Measurements from ENCODE around the gene IREB2.
"Not testable (repeated sequence)": the region's sequence is repeated elsewhere in the genome, so short reads cannot be mapped to it uniquely, and the experiment has no call there.

IREB2 gene

DNA sequence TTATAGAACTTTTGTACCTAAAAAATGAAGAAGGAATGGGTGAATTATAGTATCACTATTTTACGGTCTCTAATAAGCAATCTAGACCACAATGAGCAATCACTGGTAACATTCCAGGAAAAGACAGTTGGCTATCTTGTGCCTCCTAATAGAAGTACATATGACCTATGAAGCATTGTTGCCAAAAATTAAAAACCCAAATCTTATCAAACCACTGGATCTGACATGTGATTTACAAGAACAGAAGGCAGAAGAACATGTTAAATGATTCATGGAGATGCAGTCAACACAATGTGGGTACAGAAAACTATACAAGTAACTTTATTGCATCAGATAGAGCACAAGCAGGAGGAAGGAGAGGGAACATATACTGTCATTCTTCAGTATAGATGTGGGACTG, 54.9 kb downstream of the IREB2 start:
- DNase-seq: no peak

DNA sequence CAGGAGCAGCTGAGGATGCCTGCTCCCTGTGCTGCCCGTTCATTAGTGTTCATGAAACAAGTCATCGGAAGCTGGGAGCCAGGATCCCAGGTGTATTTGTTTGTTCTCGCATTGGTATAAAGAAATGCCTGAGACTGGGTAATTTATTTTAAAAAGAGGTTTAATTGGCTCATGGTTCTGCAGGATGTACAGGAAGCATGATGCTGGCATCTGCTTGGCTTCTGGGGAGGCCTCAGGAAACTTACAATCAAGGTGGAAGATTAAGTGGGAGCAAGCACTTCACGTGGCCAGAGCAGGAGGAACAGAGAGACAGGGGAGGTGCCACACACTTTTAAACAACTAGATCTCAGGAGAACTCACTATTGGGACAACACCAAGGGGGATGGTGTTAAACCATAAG, 63.8 kb downstream of the IREB2 start:
- no peak for DNase-seq

DNA sequence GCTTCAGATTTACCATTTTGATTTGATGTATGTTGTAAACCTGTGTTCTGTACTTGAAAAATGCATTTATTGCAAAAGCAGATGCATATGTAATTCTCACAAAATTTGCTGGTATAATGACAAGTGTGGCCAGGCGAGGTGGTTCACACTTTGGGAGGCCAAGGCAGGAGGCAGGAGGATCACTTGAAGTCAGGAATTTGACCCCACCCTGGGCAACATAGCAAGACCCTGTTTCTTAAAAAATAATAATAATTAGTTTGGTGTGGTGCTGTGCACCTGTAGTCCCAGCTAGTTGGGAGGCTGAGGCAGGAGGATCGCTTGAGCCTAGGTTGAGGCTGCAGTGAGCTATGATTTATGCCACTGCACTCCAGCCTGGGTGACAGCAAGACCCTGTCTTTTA, 64.6 kb downstream of the IREB2 start:
- no peak for DNase-seq

DNA sequence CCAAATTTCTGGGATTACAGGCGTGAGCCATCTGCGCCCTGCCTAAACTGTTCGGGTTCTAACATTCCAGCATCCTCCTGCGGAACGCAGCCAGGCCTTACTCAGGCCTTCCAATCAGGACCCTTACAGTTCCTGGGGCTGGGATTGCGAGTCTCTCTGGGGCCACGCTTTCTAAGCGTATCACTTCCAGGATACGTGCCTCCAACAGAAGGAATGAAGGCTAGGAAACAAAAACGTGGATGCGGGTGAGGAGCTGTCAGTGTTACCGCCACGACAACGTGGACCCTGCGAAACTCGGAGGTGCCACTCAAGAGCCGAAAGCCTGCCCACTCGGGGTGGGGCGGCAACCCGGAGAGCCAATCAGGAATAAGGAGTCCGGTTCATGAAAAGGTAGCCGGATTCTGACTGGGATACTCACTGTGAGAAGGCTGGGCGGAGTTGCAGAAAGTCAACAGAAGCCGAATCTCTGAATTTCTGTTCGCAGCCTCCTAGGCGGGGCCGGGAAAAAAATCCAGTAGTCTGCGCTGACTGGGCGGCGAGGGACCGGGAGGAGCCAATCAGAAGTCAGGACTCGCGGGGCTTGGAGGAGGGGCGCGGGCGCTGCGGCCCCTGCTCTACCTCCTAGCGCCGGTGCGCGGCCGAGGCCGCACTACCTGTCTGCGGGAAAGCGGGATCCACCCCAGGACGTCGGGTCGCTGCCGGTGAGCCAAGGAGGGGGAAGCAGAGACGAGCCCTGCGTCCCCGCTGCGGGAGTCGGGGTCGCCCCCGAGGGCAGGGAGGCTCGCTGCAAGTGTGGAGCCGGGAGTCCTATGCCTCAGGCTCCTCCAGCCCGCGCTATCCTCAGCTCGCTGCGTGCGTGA, 69.2 kb downstream of the IREB2 start, which contains the start of gene HYKK:
HYKK (plus strand) TSS at position 607 of the 860 bp plus-strand sequence. CDS start 5,512 bp downstream, outside the sequence.
- peak; percentile 87 for DNase-seq

DNA sequence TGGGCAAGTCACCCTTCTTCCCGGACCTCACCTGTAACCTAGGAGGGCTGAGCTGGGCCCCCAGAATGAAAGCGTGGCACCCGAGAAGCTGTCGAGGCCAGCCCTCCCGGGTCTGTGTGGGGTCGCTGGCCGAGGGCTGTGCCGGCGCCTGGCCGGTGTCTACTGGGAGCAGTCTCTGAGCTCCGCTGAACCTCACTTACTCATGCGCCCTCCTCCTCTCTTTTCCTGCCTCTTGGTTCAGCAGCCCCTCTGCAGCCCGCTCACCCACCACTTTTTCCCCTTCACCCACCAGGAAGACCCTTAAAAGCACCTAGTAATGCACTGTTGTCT, 69.8 kb downstream of the IREB2 start:
- DNase-seq: no peak

DNA sequence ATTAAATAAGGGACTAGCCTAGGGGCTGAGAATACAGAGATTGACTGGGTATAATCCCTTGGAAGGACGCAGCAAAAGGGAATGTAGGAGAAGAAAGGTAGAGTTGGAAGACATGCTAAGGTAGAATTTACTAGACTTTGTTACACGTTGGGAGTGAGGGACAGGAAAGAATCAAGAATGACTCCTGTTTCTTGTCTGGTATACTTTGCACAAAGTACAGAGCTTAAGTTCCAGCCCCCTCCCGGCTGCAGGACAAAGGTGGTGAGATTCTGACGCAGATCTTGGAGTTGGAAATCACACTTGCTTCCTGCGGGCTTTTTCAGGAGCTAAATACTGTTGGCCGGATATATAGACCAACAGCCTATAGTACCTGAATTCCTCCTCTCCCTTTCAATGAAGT, 70.3 kb downstream of the IREB2 start:
- DNase-seq: no peak

DNA sequence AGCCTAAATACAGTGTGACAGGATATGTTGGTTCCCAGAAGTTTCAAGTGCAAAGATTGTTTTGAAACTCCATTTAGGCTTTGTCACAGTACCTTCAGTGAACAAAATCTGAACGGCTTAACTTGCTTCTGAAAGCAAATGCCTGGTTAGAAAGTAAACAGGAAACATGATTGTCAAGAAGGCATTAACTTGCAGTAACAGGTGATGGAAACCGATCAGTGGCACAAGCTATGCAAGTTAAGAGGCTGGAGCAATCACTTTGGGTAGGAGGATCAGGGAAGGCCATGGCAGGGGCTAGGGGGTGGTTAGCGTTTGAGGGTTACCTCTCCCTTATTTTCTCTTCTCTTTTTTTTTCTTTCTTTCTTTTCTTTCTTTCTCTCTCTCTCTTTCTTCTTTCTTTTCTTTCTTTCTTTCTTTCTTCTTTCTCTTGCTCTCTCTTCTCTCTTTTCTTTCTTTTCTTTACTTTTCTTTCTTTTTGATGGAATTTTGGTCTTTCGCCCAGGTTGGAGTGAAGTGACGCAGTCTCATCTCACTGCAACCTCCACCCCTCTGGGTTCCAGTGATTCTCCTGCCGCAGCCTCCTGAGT, 71.8 kb downstream of the IREB2 start:
- peak; percentile 2 for DNase-seq

DNA sequence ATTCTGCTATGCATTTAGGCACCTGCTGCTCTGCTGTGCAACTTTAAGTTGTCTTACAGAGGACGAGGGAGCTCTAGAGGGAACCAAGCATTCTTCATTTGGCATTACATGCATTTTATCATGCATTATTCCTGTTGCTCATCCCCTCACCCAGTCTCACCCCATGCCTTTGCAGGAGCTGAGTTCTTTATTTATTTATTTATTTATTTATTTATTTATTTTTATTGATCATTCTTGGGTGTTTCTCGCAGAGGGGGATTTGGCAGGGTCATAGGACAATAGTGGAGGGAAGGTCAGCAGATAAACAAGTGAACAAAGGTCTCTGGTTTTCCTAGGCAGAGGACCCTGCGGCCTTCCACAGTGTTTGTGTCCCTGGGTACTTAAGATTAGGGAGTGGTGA, 82.0 kb downstream of the IREB2 start:
- DNase-seq: not testable (repeated sequence)

DNA sequence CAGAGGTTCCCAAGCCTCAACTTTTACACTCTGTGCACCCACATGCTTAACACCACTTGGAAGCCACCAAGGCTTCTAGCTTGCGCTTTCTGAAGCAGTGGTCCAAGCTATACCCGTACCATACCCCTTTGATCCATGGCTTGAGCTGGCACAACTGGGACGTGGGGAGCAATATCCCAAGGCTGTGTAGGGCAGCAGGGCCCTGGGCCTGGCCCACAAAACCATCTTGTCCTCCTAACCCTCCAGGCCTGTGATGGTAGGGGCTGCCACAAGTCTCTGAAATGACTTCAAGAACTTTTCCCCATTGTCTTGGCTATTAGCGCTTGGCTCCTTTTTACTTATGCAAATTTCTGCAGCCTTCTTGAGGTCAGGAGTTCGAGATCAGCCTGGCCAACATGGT, 86.2 kb downstream of the IREB2 start:
- no peak for DNase-seq

DNA sequence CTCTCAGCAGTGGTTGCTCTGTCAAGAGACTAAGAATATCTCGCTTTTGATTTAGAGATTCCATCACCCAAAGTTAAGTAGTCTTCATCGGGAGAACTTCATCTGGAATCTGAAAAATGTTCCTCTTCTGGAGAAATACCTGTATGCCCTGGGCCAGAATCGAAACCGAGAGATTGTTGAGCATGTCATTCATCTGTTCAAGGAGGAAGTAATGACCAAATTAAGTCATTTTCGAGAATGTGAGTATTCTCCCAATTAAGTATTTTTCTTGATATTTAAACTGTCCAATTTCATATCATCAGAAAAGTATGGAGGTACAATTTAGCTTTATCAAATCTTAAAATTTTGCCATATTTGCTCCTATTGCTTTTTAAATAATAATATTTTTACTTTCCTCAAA, 89.3 kb downstream of the IREB2 start:
- no peak for DNase-seq

DNA sequence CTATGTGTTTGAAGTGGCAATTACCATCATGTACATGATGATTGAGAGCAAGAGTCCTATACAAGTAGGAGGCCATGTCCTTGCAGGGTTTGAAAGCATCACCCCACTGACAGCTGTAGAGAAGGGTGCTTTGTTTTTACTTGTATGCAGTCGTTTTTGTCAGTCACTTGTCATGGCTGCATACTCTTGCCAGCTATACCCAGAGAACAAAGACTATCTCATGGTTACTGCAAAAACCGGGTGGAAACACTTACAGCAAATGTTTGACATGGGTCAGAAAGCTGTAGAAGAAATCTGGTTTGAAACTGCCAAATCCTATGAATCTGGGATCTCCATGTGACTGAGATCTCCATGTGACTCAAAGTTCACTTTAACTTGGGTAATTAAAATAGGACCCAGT, 95.3 kb downstream of the IREB2 start:
- DNase-seq: no peak

DNA sequence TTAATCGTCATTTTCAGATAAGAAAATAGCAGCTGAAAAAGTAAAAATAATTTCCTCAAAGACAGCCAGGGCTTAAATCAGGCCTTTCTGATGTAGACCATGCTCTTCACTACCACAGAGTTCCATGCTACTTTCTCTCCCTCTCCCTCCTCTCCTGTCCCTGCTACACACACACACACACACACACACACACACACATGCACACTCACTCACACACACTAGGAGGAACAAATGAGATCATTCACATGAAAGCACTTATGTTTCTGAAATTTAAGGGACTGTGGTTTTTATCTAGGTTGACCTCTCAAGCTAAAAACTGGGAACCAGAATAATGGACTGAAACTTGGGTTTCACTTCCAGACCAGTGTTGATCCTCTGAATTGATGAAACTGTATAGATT, 98.1 kb downstream of the IREB2 start:
- DNase-seq: no peak

DNA sequence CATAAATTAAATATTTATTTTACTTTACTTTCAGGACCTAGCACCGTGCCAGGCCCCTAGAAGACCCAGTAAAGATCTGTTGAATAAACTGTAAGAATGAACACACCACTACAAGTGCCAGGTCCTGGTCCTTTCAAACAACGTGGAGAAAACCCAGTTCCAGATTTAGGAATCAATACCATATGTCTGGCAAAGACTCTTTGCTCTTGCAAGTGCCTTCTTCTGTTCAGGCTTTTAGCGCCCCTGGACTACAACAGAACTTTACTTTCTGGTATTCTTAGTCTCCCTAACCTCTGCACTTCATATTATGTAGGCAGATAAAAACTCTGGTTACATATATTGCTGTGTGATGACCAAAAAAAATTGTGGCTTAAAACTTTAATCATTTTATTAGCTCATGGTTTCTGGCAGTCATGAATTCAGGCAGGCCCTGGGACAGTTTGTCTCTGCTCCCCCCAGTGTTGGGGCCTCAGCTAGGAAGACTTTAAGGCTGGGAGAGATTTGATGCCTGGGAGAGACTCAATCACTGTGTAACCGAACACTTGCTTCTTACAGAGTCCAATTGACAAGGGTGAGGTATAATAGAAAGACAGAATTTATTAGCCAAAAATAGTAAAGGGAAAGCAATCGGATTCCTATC, 99.4 kb downstream of the IREB2 start:
- DNase-seq: no peak

DNA sequence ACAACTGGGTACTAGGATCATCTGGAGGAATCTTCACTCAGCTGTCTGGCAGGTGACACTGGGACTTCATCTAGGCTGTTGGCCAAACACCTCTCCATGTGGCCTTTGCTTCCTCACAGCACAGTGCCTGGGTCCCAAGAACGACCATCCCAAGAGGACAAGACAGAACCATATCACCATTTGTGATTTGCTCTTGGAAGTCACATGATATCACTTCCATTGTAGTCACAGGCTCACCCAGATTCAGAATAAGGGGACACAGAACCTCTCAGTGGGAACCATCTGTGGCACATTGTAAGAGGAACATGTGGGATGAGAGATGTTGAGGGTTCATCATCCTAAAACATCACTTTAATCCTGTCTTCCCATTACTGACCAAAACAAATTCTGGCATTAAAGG, 100.3 kb downstream of the IREB2 start:
- DNase-seq: no peak

DNA sequence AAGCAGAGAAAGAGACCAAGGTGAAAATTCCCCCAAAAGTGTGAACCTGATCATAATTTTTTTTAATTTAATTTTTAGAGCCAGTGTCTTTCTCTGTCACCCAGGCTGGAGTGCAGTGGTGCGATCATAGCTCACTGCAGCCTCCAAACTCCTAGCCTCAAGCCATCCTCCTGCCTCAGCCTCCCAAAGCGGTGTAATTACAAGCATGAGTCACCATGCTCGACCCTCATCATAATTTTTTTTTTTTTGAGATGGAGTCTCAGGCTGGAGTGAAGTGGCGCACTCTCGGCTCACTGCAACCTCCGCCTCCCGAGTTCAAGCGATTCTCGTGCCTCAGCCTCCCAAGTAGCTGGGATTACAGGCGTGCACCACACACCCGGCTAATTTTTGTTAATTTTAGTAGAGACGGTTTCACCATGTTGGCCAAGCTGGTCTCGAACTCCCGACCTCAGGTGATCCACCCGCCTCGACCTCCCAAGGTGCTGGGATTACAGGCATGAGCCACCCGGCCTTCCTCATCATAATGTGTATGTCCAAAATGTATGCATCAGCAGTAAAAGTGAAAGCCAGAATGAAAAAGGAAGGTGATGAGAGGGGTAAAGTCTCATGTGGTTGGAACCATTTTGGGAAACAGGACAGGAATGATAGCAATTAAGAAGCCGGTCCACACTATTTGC, 101.6 kb downstream of the IREB2 start:
- DNase-seq: not testable (repeated sequence)

DNA sequence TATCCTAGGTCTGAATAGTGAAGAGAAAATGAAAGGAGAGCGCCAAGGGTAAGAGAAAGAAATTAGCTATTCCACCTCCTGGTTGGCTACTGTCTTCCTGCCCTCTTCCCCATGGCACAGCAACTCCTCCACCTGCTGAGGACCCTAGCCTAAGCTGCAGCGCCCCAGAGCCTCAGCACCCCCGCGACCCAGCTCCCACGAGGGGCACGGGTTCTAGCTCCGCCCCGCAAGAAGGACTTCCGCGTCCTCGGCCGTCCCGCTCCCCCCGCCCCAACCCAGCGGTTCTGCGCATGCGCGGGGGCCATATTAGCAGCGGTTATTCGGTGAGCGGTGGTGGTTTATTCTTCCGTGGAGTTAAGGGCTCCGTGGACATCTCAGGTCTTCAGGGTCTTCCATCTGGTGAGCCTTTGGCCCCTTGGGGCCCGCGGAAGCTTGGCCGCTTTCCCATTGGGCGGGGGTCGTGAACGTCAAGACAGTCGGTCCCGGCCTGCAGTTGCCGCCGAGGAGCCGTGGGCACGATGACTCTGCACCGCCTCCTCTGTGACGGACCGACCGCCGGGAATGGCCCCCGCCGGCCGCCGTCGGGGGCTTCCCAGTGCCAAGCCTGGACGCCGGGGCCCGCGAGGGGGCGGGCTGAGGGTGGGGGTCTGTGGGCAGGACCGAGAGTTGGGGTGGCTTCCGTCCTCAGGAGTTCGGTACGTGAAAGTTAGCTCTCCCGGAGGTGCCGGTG, 102.3 kb downstream of the IREB2 start, which contains the start of gene PSMA4:
PSMA4 (plus strand) TSS at position 304 of the 730 bp plus-strand sequence. CDS start 1,484 bp downstream, outside the sequence.
- peak; percentile 49 for DNase-seq

DNA sequence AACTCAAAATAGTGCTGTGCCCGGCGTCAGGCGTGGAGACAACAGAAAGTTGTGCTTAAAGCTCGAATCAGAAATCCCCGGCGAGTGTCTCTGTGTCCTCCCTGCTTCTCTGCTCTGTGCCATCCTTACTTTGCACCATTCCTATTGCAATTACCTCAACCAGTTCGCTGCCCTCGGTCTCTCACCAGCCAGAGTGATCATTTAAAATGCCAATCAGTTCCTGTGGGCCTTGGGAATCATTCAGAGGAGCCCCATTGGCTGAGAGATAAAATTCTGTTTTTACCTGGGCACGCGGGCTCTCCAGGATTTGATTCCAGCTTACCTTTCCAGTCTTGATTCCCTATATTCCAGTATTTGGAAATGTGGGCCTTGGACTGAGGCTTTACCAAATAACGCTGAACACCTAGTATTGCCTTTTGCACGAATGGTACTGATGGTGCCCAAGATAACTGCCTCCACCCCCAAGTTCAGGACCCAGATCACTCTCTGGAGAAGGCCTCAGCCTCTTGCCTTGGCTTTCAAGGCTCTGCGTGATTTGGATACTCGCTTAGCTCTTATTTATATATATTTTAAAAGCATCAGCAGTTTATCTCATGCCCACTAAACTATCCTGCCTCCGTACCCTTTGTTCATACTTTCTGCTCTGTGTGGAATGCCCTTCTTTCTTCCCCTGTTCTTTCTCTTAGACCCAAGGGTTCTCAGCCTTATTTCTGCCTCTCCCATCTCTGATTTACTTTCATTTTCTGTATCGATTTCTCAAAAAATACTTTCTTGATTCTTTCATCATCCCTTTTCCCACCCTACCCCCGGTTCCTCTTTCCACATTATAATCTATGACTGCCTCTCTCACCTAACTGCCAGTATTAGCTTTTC, 103.1 kb downstream of the IREB2 start:
- no peak for DNase-seq

DNA sequence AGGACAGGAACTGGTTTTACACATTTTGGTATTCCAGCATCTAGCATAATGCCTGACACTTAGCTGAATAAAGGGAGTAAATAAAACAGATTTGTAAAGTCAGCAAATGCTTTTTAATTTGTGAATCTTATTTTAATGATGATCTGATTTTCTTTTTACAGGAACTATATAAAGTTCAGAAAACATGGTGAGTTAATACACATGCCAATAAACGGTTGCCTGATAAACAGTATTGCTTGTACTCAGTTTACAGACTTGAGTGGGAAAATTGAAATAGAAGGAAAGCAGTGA, 103.7 kb downstream of the IREB2 start:
- DNase-seq: no peak

DNA sequence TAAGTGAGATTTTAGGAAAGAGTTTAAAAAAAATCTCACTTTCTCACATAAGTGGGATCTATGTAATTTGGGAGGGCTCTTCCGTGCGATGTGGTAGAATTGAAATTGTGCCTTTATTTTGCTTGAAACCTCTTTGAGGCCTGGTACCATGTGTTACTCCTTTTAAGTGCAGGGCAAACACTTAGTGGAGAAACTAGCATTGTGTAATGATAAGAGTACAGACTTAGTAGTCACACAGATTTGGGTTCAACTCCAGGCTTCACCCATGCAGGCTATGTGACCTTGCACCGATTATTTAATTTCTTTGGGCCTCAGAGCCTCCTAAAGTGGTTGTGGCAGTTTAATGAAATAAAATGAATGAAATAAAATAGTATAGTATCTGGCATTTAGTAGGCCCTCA, 104.6 kb downstream of the IREB2 start:
- no peak for DNase-seq

DNA sequence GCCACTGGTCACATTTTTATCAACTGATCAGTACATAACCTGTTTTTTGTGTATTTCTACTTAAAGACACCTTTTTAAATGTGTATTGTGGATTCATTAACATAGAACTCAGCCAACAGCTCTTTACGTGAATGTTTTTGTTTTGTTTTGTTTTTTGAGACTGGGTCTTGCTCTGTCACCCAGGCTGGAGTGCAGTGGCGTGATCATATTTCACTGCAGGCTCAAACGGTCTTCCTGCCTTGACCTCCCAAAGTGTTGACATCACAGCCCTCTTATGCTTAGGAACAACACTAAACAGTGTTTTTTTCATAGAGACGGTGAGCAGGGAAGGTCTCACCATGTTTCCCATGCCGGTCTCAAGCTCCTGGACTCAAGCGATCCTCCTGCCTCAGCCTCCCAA, 112.2 kb downstream of the IREB2 start:
- no peak for DNase-seq

DNA sequence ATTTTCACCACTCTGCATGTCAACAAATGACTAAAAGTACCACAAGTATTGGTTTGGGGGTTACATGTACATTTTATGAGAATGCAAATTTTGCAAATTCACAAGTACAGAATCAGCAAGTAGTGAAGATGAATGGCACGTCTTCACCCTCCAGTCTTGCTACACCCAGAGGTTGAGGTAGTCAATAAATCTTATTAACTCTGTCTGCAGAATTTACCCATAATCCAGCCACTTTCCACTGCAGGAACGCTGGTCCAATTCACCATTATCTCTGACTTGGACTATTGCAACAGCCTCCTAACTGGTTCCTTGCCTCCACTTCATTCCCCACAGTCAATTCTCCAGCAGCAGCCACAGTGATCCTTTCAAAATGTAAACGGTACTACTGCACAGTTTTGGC, 112.8 kb downstream of the IREB2 start:
- DNase-seq: no peak
